ENCODE measurements around the gene RAB41. TPM values are rescaled to one million over a fixed set of nuclear protein-coding genes. Genes with fewer than 3 reads are reported as not detected.
"Not testable (repeated sequence)": the region's sequence is repeated elsewhere in the genome, so short reads cannot be mapped to it uniquely, and the experiment has no call there.

RAB41 gene
- total RNA-seq, 1 donor from 2014 or later, result not detected

GRCh38 chrX:70322784-70323183, 40.8 kb downstream of the RAB41 start:
- TF ChIP-seq EZH2 (IDR thresholded peaks at IDR 0.05; ENCODE audit: insufficient read depth, low read length), result no peak
- TF ChIP-seq CTCF (IDR thresholded peaks at IDR 0.05; ENCODE audit: insufficient read depth, low read depth, low read length), result no peak

GRCh38 chrX:70323628-70324027, 41.7 kb downstream of the RAB41 start:
- not testable (repeated sequence) for H3K27me3 ChIP-seq (ENCODE audit: insufficient read depth, low read length); H3K27ac Mint-ChIP-seq (ENCODE audit: unreplicated experiment); H3K27me3 Mint-ChIP-seq (ENCODE audit: low read depth, unreplicated experiment); H2AFZ ChIP-seq (ENCODE audit: low read depth, low read length); H3K4me3 Mint-ChIP-seq (ENCODE audit: unreplicated experiment); DNase-seq (ENCODE audit: low read depth); H3K4me2 ChIP-seq (ENCODE audit: low read length); FAIRE-seq; H3K36me3 ChIP-seq (ENCODE audit: insufficient read depth, low read length); H3K9ac ChIP-seq (ENCODE audit: low read length); H3K4me1 Mint-ChIP-seq (ENCODE audit: low read depth, unreplicated experiment); H4K20me1 ChIP-seq (ENCODE audit: insufficient read depth, low read length); H3K27ac ChIP-seq (ENCODE audit: low read depth, low read length); H3K9me3 ChIP-seq (ENCODE audit: insufficient read depth, low read depth, low read length); H3K4me1 ChIP-seq (ENCODE audit: insufficient read depth, low read length); H3K36me3 Mint-ChIP-seq (ENCODE audit: low read depth, unreplicated experiment); H3K4me3 ChIP-seq (ENCODE audit: insufficient read depth, low read depth, low read length); H3K9me3 Mint-ChIP-seq (ENCODE audit: unreplicated experiment)
- H3K79me2 ChIP-seq (ENCODE audit: insufficient read depth, low read length), result peaks cover 19% of the 10 kb centered on the region

More at GRCh38 chrX:70322784-70323183, 40.8 kb downstream of the RAB41 start:
- no peak overlapping the region for H3K27ac ChIP-seq (ENCODE audit: low read depth, low read length)
- no peaks in the 10 kb centered on the region for H4K20me1 ChIP-seq (ENCODE audit: insufficient read depth, low read length)
- H3K27me3 Mint-ChIP-seq (ENCODE audit: low read depth, unreplicated experiment), result no peaks in the 10 kb centered on the region
- no peak overlapping the region for H3K27ac Mint-ChIP-seq (ENCODE audit: unreplicated experiment)
- no peaks in the 10 kb centered on the region for H3K36me3 ChIP-seq (ENCODE audit: insufficient read depth, low read length)
- H3K4me2 ChIP-seq (ENCODE audit: low read length), result no peak overlapping the region
- no peak for DNase-seq (ENCODE audit: low read depth)
- no peaks in the 10 kb centered on the region for H3K9me3 Mint-ChIP-seq (ENCODE audit: unreplicated experiment)
- FAIRE-seq, result no peak
- no peak overlapping the region for H3K4me3 ChIP-seq (ENCODE audit: insufficient read depth, low read depth, low read length)
- no peak overlapping the region for H3K9ac ChIP-seq (ENCODE audit: low read length)
- H2AFZ ChIP-seq (ENCODE audit: low read depth, low read length), result no peak overlapping the region
- no peaks in the 10 kb centered on the region for H3K4me1 ChIP-seq (ENCODE audit: insufficient read depth, low read length)
- H3K4me1 Mint-ChIP-seq (ENCODE audit: low read depth, unreplicated experiment), result no peaks in the 10 kb centered on the region
- H3K9me3 ChIP-seq (ENCODE audit: insufficient read depth, low read depth, low read length), result no peaks in the 10 kb centered on the region
- H3K27me3 ChIP-seq (ENCODE audit: insufficient read depth, low read length), result no peaks in the 10 kb centered on the region
- H3K79me2 ChIP-seq (ENCODE audit: insufficient read depth, low read length), result peaks cover 19% of the 10 kb centered on the region
- no peaks in the 10 kb centered on the region for H3K36me3 Mint-ChIP-seq (ENCODE audit: low read depth, unreplicated experiment)
- no peak overlapping the region for H3K4me3 Mint-ChIP-seq (ENCODE audit: unreplicated experiment)

GRCh38 chrX:70324326-70324725, 42.4 kb downstream of the RAB41 start:
- DNase-seq (ENCODE audit: low read depth), result peak; percentile 12
- Histone ChIP-seq H4K20me1 (ENCODE audit: insufficient read depth, low read length) (no peaks in the 10 kb centered on the region), H3K27me3 (ENCODE audit: insufficient read depth, low read length) (no peaks in the 10 kb centered on the region), H3K4me2 (ENCODE audit: low read length) (no peak overlapping the region), H3K27ac (ENCODE audit: low read depth, low read length) (no peak overlapping the region), H3K36me3 (ENCODE audit: insufficient read depth, low read length) (no peaks in the 10 kb centered on the region), H3K4me3 (ENCODE audit: insufficient read depth, low read depth, low read length) (no peak overlapping the region), H3K9ac (ENCODE audit: low read length) (no peak overlapping the region), H3K9me3 (ENCODE audit: insufficient read depth, low read depth, low read length) (no peaks in the 10 kb centered on the region), H3K79me2 (ENCODE audit: insufficient read depth, low read length) (peaks cover 19% of the 10 kb centered on the region), H2AFZ (ENCODE audit: low read depth, low read length) (no peak overlapping the region), H3K4me1 (ENCODE audit: insufficient read depth, low read length) (no peaks in the 10 kb centered on the region)
- FAIRE-seq, result peak; percentile 32
- Mint-ChIP-seq H3K27ac (ENCODE audit: unreplicated experiment) (no peak overlapping the region), H3K4me1 (ENCODE audit: low read depth, unreplicated experiment) (no peaks in the 10 kb centered on the region), H3K27me3 (ENCODE audit: low read depth, unreplicated experiment) (no peaks in the 10 kb centered on the region), H3K9me3 (ENCODE audit: unreplicated experiment) (no peaks in the 10 kb centered on the region), H3K4me3 (ENCODE audit: unreplicated experiment) (no peak overlapping the region), H3K36me3 (ENCODE audit: low read depth, unreplicated experiment) (no peaks in the 10 kb centered on the region)
- TF ChIP-seq EZH2 (IDR thresholded peaks at IDR 0.05; ENCODE audit: insufficient read depth, low read length) (no peak), CTCF (IDR thresholded peaks at IDR 0.05; ENCODE audit: insufficient read depth, low read depth, low read length) (no peak)

Measured in astrocyte (in vitro differentiated cells and primary cell).